IPS DF 6.9 (cell line): ENCODE measurements around the gene NPTX1.
A peak's percentile ranks its signal among the peaks of the same experiment; 100 is the strongest.

Experiments
- DNase-seq: peaks from one replicate; pipeline ENCODE4 v3.0.0-alpha.2; 2013; ENCODE audit warnings: low read depth, low spot score
- H3K27ac ChIP-seq: one replicate; pipeline ENCODE4 v1.5.1; 2013; ENCODE audit warnings: low read length, control low read depth
- H3K27me3 ChIP-seq: 2 replicates; pipeline ENCODE4 v1.6.1; 2013; ENCODE audit warnings: mild to moderate bottlenecking, low read length; ENCODE audit not compliant: control insufficient read depth, insufficient read depth
- H3K36me3 ChIP-seq: 2 replicates; pipeline ENCODE4 v1.6.1; 2013; ENCODE audit warnings: low read length; ENCODE audit not compliant: control insufficient read depth, insufficient read depth
- H3K4me1 ChIP-seq: 2 replicates; pipeline ENCODE4 v1.6.1; 2013; ENCODE audit warnings: low read length; ENCODE audit not compliant: control insufficient read depth, insufficient read depth
- H3K4me3 ChIP-seq: 2 replicates; pipeline ENCODE4 v1.5.1; 2013; ENCODE audit warnings: mild to moderate bottlenecking, low read length
- H3K9me3 ChIP-seq: 2 replicates; pipeline ENCODE4 v1.6.1; 2013; ENCODE audit warnings: low read length, inconsistent platforms; ENCODE audit not compliant: control insufficient read depth, insufficient read depth
- WGBS: extraction: QIAGEN DNeasy Blood & Tissue Kit; methylation state at CpG from one replicate; pipeline ENCODE4 v1.1.7; 2013; ENCODE audit warnings: mixed read lengths, missing lambda C conversion rate; ENCODE audit not compliant: insufficient read length, insufficient coverage; 5-methylcytosine and 5-hydroxymethylcytosine counted together

NPTX1 gene

GRCh38 chr17:80491478-80492342 lies 15.3 kb upstream of the NPTX1 start:
- Histone ChIP-seq H3K27me3 (no peaks in the 10 kb centered on the region), H3K36me3 (no peaks in the 10 kb centered on the region), H3K4me3 (no peak overlapping the region), H3K9me3 (no peaks in the 10 kb centered on the region), H3K4me1 (no peaks in the 10 kb centered on the region; the same call in none of the 2 replicates), H3K27ac (no peak overlapping the region)
- whole genome bisulfite sequencing, result no CpG with 5 or more reads among the region's 21 CpGs
- no peak for DNase-seq

- no peak overlapping the region for H3K4me3 ChIP-seq
- no peaks in the 10 kb centered on the region for H3K9me3 ChIP-seq
- no peak overlapping the region for H3K27ac ChIP-seq
- no peaks in the 10 kb centered on the region for H3K36me3 ChIP-seq
- no peak for DNase-seq
- WGBS, result no CpG with 5 or more reads among the region's 7 CpGs
- no peaks in the 10 kb centered on the region; the same call in none of the 2 replicates for H3K4me1 ChIP-seq
- no peaks in the 10 kb centered on the region for H3K27me3 ChIP-seq
Observed at GRCh38 chr17:80487511-80487910, 11.1 kb upstream of the NPTX1 start.

GRCh38 chr17:80486692-80487091 lies 10.3 kb upstream of the NPTX1 start:
- Histone ChIP-seq H3K36me3 (no peaks in the 10 kb centered on the region), H3K27ac (no peak overlapping the region), H3K4me1 (peaks cover 3% of the 10 kb centered on the region), H3K9me3 (no peaks in the 10 kb centered on the region), H3K4me3 (no peak overlapping the region), H3K27me3 (no peaks in the 10 kb centered on the region; the same call in 1 of the 2 replicates)
- WGBS, result no CpG with 5 or more reads among the region's 17 CpGs
- no peak for DNase-seq

- Histone ChIP-seq H3K27me3 (peaks cover 4% of the 10 kb centered on the region), H3K4me3 (no peak overlapping the region), H3K4me1 (peaks cover 3% of the 10 kb centered on the region; the same call in 1 of the 2 replicates), H3K9me3 (no peaks in the 10 kb centered on the region), H3K36me3 (no peaks in the 10 kb centered on the region), H3K27ac (no peak overlapping the region)
- WGBS, result no CpG with 5 or more reads among the region's 10 CpGs
- DNase-seq, result no peak
Observed at GRCh38 chr17:80485846-80486245, 9.4 kb upstream of the NPTX1 start.

- H3K27ac ChIP-seq, result no peak overlapping the region
- peaks cover 6% of the 10 kb centered on the region; the same call in 1 of the 2 replicates for H3K4me1 ChIP-seq
- H3K9me3 ChIP-seq, result no peaks in the 10 kb centered on the region
- no peak overlapping the region for H3K4me3 ChIP-seq
- no CpG with 5 or more reads among the region's 16 CpGs for WGBS
- no peak for DNase-seq
- H3K27me3 ChIP-seq, result peaks cover 32% of the 10 kb centered on the region
- no peaks in the 10 kb centered on the region for H3K36me3 ChIP-seq
Observed at GRCh38 chr17:80482555-80483308, 6.3 kb upstream of the NPTX1 start.

- Histone ChIP-seq H3K4me3 (no peak overlapping the region), H3K27ac (no peak overlapping the region), H3K9me3 (no peaks in the 10 kb centered on the region), H3K4me1 (peaks cover 6% of the 10 kb centered on the region; the same call in 1 of the 2 replicates), H3K27me3 (peaks cover 39% of the 10 kb centered on the region), H3K36me3 (no peaks in the 10 kb centered on the region)
- DNase-seq, result no peak
- no CpG with 5 or more reads among the region's 4 CpGs for WGBS
Observed at GRCh38 chr17:80482058-80482318, 5.6 kb upstream of the NPTX1 start.

GRCh38 chr17:80481284-80482057 lies 5.1 kb upstream of the NPTX1 start:
- no peak for DNase-seq
- no peaks in the 10 kb centered on the region for H3K36me3 ChIP-seq
- no peaks in the 10 kb centered on the region for H3K9me3 ChIP-seq
- no peak overlapping the region for H3K4me3 ChIP-seq
- H3K27me3 ChIP-seq, result peaks cover 44% of the 10 kb centered on the region
- WGBS, result no CpG with 5 or more reads among the region's 21 CpGs
- no peak overlapping the region for H3K27ac ChIP-seq
- peaks cover 6% of the 10 kb centered on the region; the same call in 1 of the 2 replicates for H3K4me1 ChIP-seq

GRCh38 chr17:80480248-80480647 lies 3.8 kb upstream of the NPTX1 start:
- Histone ChIP-seq H3K4me1 (peaks cover 6% of the 10 kb centered on the region; the same call in 1 of the 2 replicates), H3K9me3 (no peaks in the 10 kb centered on the region), H3K27ac (no peak overlapping the region), H3K27me3 (peaks cover 53% of the 10 kb centered on the region), H3K4me3 (no peak overlapping the region), H3K36me3 (no peaks in the 10 kb centered on the region)
- WGBS, result no CpG with 5 or more reads among the region's 7 CpGs
- no peak for DNase-seq

- H3K36me3 ChIP-seq, result no peaks in the 10 kb centered on the region
- peaks cover 63% of the 10 kb centered on the region for H3K27me3 ChIP-seq
- no peak overlapping the region for H3K27ac ChIP-seq
- no peak overlapping the region for H3K4me3 ChIP-seq
- no peaks in the 10 kb centered on the region for H3K9me3 ChIP-seq
- H3K4me1 ChIP-seq, result peaks cover 9% of the 10 kb centered on the region
- WGBS, result no CpG with 5 or more reads among the region's 9 CpGs
- DNase-seq, result no peak
Observed at GRCh38 chr17:80479246-80479566, 2.8 kb upstream of the NPTX1 start.

- no peak for DNase-seq
- Histone ChIP-seq H3K4me1 (peaks cover 9% of the 10 kb centered on the region), H3K4me3 (peak overlapping the region; percentile 26; the same call in 1 of the 2 replicates), H3K36me3 (no peaks in the 10 kb centered on the region), H3K27ac (no peak overlapping the region), H3K9me3 (no peaks in the 10 kb centered on the region), H3K27me3 (peaks cover 69% of the 10 kb centered on the region)
- WGBS, result no CpG with 5 or more reads among the region's 51 CpGs
Observed at GRCh38 chr17:80478487-80479245, 2.3 kb upstream of the NPTX1 start.
